Activated T-cell treated with anti-CD3 and anti-CD28 coated beads, Interleukin-2, amount 50 U/mL, for 48 hours (primary cell): ENCODE measurements around the gene SPSB3.
A peak's percentile ranks its signal among the peaks of the same experiment; 100 is the strongest.

Source experiments
- DNase-seq, 2 experiments: peaks; one replicate each; pipeline ENCODE4 v3.0.0-alpha.2; 2020

The SPSB3 gene

GRCh38 chr16:1788095-1788707 is 5.8 kb upstream of the SPSB3 start:
- no peak for DNase-seq

GRCh38 chr16:1787322-1788094 is 5.1 kb upstream of the SPSB3 start:
- DNase-seq = no peak

GRCh38 chr16:1787056-1787321 is 4.6 kb upstream of the SPSB3 start:
- DNase-seq = no peak

- no peak for DNase-seq
Observed at GRCh38 chr16:1786242-1787055, 4.1 kb upstream of the SPSB3 start.

- no peak for DNase-seq
Observed at GRCh38 chr16:1785846-1786170, 3.4 kb upstream of the SPSB3 start.

GRCh38 chr16:1784977-1785845 is 2.8 kb upstream of the SPSB3 start:
- no peak for DNase-seq

- DNase-seq = peak in 1 of 2 experiments; percentile 50
Observed at GRCh38 chr16:1781758-1782407, 488 bp downstream of the SPSB3 start.

GRCh38 chr16:1781254-1781653 is 1.1 kb downstream of the SPSB3 start:
- no peak for DNase-seq

- DNase-seq = no peak
Observed at GRCh38 chr16:1780677-1781072, 1.7 kb downstream of the SPSB3 start.

- no peak for DNase-seq
Observed at GRCh38 chr16:1779741-1780676, 2.4 kb downstream of the SPSB3 start.

GRCh38 chr16:1779234-1779701 is 3.1 kb downstream of the SPSB3 start:
- no peak for DNase-seq

- no peak for DNase-seq
Observed at GRCh38 chr16:1778200-1779179, 3.9 kb downstream of the SPSB3 start.

- DNase-seq = no peak
Observed at GRCh38 chr16:1777375-1778199, 4.8 kb downstream of the SPSB3 start.

GRCh38 chr16:1776991-1777374 is 5.4 kb downstream of the SPSB3 start:
- no peak for DNase-seq

- no peak for DNase-seq
Observed at GRCh38 chr16:1776672-1776955, 5.8 kb downstream of the SPSB3 start.

- no peak for DNase-seq
Observed at GRCh38 chr16:1775846-1776671, 6.3 kb downstream of the SPSB3 start.

- DNase-seq = no peak
Observed at GRCh38 chr16:1775006-1775845, 7.1 kb downstream of the SPSB3 start.

GRCh38 chr16:1774448-1774780 is 8.0 kb downstream of the SPSB3 start:
- DNase-seq = no peak
